Stimulated activated naive CD8-positive, alpha-beta T cell treated with anti-CD3 and anti-CD28 coated beads, Interleukin-15, Interleukin-2, amounts not matched to agents 100 U/mL and 50 U/mL, for 24 hours (primary cell): Measurements from ENCODE around the gene RIPK4.

Experiments used
- ATAC-seq: fragments of 150-1000 bp; cut with Tn5 transposase; one replicate; pipeline ENCODE4 v1.10.0; 2021
- DNase-seq: peaks from one replicate; pipeline ENCODE4 v3.0.0; 2021

The RIPK4 gene

DNA sequence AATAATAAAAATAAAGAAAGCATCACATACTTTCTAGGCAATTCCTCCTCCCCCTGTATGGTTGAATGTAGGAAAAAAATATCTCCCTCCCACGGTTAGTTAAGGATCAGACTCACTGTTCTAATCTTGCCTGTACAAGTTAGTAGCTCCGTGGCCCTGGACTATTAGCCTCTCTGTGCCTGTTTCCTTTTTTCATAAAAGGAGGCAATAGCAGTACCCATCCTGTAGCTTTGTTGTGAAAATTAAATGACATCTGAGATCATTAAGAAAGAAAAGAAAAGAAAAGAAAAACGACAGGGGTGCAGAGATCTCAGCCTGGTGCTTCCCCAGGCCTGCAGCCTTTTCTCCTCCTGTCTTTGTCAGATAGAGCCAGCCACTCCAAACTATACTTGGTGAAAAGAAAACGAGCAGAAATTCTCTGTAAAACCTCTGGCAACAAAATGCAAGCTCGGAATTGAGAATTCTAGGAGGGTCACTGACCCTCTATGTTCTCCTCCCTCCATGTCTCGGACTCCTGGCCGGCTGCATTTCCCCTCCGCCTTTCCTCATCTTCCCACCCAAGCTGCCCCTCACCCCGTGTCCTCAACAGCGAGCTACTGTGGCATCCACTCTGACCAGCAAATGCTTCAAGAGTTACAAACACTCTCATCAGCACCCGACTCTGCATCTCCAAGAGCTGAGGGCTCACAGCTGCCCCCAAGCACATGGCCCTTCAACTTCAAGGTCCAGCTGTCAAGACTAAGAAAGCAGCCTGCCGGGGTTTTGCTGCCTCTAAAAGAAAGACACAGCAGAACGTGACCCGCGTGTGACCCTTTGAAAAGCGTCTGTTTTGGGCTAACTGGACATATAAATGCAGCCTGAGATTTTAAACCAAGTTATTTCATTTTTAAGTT lies 13.6 kb downstream of the RIPK4 start:
- DNase-seq (no peak), ATAC-seq (no peak)

DNA sequence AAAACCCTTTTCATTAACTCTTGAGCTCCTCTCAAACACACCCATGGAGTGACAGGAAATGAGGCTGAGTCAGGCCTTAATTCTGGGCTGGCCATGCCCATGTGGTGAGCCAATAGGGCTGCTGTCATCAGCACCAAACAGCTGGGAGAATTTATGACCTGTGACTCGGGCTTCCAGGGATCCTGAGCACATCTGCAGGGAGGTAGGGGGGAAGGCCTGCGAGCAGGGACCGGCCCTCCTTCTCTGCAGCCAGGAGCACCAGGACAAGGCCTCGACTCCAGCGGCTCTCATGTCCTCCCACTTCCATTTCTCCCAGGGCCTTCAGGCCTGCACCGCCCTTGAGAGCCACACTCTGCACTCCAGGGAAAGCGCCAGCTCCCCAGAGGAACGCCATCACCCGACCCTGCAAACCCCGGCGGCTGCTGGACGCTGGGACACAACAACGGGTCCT lies 14.6 kb downstream of the RIPK4 start:
- no peak for ATAC-seq

DNA sequence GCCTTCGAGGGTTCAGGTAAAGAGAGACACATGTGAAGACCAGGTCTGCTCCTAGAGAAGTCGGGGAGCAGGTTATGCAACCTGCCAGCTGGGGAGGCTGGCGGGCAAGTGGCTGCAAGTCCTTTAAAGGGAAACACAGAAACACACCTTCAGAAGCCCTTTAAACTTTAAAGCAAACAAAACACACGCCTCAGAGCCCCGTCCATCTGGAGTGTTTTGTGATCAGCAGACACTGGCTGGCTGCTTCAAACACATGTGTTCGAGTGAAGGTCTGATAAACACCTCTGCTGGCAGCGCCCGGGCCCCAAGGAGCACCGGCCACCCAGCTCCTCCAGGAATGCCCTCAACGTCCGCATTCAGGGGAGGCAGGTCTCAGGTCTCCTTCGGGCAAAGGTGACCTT lies 15.2 kb downstream of the RIPK4 start:
- DNase-seq (no peak), ATAC-seq (no peak)

More for the DNA sequence above, 14.6 kb downstream of the RIPK4 start:
- DNase-seq, result no peak

DNA sequence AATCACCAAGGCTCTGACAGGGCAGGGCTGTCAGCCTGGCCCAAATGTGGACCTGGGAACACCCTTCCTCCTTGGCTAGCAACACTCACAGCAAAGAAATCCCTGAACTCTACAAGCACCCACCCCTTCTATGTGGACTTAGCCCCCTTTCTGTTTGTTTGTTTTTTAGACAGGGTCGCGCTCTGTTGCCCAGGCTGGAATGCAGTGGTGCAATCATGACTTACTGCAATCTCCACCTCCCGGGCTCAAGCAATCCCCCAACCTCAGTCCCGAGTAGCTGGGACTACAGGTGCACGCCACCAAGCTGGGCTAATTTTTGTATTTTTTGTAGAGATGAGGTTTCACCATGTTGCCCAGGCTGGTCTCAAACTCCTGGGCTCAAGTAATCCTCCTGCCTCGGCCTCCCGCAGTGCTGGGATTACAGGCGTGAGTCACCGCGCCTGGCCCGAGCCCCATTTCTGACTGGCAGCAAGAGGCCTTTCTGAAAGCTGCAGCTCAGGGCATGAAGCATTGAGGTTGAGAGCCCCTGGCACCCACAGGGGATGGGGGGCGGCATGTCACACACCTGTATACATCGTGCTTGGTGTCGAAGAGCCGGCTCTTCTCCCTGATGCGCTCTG lies 16.2 kb downstream of the RIPK4 start:
- DNase-seq (no peak), ATAC-seq (no peak)

DNA sequence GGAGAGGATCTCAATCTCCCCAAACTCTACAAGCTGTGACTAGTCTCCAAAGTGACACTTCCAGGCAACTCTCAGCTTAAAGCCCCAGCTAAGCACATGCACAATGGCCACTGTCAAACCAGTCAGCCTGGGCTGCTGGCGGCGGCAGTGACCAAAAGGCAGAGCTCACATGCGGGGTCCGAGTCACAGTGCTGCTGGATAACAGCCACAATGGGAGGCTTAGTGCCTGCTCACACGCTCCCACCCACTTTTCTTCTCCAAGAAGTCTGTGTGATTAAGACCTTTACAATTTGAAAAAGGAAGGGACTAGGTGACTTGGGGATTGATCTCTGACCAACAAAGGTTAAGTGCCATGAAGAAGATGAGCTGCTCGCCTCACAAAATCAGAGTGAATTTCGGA lies 16.8 kb downstream of the RIPK4 start:
- DNase-seq, result no peak
- ATAC-seq, result no peak

DNA sequence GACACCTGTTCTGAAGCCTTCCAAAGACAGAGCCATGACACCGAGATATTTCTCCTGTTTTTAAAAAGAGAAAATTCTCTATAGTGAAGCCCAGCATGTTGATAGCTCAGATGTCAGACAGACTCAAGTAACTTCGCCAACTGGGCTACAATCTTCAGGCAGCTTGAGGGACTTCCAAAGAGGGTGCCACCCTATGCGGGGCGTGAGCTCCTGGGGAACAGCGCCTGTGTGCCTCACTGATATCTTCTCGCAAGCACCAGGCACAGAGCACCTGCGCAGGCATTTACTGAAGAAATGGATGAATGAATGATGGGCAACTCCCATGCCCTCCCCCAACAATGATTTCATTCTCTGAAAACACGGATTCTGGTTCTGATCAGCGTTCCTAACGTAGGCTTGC lies 17.6 kb downstream of the RIPK4 start:
- ATAC-seq, result no peak
- no peak for DNase-seq

DNA sequence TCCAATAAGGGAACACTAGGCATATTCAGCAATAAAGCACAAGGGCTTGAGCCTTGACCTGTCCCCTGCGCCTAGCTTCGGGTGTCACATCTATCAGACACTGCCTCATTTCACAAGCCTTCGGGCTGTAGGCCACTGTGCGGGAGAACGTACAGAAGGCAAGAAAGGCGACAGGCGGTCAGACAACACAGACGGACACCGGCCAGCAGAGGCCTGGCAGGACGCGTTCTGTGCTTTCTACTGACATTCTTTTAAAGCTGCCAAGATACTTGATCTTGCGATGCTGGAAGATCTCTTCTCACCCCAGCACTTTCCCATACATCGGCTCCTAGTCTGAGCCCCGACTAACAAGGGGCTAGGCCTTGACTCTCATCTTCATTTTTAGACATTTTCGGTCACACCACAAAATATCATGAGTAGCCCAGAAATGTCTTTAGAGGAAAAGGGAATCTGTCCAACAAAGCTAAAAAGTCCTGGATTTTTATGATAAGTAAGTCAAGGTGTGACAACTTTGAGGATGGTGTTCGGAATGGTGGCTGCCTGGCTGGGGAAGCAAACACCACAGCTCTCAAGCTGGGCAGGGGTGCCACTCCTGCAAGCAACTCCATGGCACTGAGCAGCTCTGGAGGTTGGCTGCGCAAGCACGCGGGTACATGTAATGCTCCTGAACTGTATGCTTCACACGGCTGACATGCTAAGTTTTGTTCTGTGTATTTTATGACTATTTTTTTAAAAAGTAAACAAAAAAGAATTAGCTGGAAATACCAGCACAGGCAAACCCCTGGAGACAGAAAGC lies 18.7 kb downstream of the RIPK4 start:
- ATAC-seq, result no peak
- DNase-seq, result no peak

DNA sequence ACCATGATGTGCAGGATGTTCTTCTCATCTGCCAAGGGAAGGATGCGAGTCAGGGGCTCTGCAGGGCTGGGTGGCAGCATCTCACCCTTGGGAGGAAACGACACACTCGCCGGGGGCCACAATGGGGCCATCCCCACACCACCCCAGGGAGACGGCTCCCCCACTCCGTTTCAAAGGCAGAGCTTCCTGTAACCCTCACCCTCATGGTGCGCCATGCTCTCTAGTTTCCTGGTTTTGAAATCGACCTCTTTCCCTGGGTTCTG lies 20.2 kb downstream of the RIPK4 start:
- ATAC-seq (no peak), DNase-seq (no peak)

DNA sequence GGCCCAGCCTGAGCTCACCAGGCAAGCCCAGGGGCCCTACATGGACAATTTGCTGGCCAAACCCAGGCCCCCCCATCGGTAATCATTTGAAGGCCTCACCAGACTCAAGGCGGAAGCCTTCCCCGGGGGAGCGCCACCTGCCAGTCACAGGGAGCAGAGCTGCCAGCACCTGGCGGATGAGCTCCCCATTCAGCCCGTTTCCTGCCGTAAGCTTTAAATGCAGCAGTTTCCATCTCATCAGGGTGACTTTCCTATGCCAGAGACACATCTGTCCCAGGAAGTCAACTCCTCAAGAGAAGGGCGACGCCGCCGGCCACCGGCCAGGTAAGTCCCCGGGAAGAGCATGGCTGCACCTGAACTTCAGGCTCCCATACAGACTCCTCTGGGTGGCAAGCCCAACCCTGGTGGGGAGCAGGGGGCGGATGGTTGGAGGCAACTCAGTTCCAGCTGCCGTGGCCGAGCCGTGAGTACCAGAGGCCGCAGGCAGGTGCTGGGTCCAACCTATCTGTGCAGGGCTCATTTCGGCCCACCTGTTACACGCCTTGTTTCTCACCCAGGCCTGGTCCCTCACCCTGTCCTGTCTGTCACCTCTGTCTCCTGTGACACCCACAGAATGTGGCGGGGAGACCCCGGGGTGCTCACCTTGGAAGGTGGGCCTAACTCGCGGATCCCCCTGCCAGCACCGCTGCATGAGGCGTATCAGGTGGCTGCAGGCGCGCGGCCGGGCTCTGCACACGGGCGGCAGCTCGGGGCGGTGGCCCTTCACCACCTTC lies 20.7 kb downstream of the RIPK4 start:
- no peak for ATAC-seq
- DNase-seq, result no peak

DNA sequence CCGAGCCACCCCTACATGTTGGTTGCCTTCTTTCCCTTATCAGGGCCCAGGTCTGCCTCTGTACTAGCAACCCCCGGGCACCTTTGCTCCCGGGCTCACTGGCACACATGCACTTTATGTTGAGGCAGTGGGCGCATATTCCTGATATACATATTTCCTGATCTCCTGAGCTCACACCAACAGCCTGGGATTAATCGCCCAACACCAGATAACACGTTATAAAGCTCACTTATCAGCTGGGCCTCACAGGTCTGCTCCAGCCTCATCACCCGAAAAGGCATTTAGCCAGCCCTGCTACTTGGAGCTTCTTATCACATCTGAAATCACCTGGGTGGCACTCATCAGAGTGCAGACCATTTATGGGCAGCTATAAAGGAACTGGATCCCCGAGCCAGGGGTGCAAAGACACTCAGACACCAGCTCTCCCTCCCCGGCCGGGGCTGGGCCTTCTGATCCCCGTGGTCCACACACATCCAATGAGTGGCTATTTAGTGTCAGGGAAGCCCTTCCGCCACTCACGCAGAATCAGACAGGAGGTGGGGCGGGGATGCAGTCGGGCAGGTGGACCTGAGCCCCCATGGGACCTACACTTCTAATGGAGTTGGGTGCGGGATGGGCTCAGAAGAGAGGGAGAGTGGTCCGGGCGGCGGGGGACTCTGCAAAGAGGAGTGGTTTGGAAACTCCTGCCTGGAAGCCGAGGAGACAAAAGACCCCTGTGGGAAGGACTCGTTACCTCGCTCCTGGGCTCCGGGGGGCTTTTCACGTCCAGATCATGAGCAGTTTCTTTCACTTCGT lies 21.6 kb downstream of the RIPK4 start:
- no peak for DNase-seq
- no peak for ATAC-seq

DNA sequence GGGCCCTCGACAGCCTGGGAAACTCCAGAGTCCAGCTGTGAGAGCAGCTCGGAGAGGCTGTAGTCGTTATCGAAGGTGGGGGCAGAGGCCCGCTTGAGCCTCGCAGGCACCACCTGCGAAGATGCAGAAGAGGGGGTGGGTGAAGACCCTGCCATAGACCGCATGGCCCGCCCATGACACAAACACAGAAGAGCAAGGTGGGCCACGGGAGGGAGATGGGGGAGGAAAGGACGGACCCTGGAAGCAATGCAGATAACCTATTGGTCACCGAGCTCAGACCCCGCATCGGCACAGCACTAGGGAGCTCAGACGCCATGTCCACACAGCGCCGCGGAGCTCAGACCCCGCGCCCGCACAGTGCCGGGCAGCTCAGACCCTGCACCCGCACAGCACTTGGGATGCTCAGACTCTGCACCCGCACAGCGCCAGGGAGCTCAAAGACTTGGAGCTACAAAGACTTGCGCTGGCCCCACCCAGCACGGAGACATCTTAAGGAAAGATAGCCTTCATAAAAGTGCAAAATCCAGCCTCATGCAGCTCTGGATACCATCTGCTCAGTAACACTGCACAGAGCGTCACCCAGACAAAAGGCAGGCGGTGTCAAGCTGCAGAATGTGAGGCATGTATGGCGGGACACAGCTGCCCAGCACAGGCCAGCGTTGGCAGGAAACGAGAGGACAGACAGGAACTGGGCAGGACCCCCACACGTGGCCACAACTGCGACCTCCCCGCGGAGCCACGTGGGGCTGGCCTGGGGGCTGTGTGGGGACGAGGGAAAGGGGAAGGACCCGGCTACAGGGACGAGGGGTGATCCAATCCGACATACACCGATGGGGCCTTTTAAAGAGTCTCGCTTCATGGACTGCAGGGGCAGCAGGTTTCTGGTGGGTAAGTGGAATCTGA lies 22.6 kb downstream of the RIPK4 start:
- DNase-seq (no peak), ATAC-seq (no peak)

DNA sequence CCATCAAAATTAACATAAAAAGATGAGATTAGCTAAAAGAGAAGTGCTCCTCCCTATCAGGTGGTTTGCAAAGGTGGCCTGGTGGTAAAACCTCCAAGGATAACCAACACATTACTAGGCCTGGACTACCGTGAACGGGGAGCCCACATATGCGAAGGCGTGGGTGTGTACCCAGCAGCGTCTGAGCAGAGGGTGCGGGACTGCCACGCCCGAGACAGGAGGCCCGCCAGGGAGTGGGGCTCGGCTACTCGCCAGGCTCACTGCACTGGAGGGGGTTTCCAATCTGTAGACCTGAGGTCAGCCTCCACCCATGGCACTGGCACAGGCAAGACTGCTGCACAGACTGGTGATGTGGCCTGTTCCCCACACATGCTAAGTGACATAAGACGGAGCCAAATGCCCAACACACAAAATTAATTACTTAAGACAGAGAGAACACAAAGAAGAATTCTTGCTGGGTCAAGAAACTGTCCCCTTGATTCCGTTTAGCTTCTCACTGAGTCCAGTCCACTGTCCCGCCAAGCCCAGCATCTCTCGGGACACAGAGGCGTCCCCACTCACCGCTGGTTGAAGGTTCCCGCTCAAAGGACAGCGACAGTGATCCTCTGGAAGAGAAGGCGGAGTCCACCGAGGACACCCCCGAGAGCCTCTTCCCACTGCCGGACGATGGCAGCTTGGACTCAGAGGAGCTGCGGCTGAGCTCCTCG lies 23.4 kb downstream of the RIPK4 start:
- DNase-seq (no peak), ATAC-seq (no peak)

DNA sequence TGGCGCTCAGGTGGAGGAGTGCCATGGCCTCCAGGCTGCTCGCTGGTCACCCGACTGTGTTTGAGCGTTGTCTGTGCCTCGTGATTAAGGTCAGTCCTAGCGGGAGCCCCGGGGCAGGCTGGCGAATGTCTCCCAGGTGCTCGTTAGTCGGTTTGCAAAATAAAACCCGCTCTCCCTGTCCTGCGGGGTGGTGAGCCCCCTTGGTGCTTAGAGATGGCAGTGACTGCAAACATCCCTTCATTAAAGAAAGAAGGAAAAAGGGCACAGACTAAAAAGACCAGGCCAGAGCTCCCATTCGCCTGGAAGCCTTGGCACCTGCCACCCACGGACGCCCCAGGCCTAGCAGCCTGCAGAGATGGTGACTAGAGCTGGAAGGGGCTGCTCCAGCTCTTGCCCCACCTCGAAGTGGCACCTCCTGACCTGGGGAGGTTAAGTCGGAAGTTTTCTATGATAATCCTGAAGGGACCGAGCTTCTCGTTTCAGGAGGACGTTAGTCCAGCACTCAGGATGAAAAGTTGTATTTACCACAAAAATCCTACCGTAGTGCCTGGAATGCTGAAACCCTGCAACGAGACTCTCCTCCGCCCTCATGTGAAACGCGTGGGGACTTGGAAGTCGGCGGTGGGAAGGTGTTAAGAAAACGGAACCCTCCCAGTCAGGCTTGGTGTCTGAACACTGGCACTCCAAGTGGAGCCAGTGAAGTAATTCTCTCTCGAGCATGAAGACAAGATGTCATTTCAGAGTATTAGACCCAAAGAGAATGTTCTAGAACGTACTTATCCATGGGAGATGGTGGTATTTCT lies 24.6 kb downstream of the RIPK4 start:
- DNase-seq, result no peak
- no peak for ATAC-seq

DNA sequence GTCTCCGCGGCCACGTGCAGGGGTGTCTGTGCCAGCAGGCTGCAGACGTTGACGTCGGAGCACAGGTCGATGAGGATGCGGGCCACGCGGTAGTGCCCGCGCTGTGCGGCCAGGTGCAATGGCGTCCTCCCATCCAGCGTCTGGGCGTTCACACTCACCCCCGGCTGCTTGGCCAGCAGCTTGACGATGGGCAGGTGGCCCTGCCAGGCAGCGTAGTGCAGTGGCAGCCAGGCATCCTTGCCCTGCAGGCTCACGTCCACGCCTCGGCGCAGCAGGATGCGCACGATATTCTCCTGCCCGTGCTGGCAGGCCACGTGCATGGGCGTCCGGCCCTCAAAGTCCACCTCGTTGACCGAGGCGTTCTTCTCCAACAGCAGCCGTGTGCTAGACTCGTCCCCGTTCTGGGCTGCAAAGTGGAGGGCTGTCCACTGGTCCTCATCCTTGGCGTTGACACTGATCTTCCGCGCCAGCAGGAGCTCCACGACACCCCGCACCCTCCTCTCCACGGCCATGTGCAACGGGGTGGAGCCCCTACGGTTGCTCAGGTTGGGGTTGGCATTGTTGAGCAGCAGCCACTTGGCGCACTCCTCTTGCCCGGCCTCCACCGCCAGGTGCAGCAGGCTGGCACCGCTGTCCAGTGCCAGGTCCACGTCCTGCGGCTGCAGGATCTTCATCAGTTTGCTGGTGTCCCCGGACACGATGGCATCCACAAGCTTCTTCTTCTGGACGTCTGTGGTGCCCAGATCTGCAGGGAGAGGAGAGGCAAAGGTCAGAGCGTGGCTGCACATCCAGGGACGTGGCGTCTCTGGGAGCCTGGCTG lies 25.4 kb downstream of the RIPK4 start:
- ATAC-seq, result no peak
- DNase-seq, result no peak

DNA sequence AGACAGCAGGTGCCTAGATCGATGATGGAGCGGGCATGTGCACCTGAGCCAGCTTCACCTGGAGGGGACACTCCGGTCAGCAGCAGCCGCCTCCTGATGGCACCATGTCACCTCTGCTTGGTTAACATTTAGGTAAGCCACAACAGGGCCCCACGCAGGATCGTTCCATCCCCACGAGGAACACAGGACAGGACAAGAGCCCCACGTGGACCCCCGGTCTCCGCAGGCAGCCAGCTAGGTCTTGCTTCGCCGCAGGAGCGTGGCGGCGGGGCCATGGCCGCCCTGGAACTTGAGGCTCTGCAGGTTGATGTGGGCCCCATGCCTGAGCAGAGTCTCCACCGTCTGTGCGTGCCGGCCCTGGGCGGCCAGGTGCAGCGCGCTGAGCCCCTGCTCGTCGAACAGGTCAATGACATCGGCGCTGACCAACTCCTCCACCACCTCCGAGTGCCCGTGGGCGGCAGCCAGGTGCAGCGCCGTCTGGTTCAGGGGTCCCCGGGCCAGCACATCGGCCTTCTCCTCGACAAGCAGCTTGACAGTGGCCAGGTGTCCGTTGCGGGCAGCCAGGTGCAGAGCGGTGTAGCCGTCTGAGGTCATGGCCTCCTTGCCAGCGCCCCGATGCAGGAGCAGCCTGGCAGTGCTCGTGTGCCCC lies 26.1 kb downstream of the RIPK4 start:
- no peak for DNase-seq
- no peak for ATAC-seq

DNA sequence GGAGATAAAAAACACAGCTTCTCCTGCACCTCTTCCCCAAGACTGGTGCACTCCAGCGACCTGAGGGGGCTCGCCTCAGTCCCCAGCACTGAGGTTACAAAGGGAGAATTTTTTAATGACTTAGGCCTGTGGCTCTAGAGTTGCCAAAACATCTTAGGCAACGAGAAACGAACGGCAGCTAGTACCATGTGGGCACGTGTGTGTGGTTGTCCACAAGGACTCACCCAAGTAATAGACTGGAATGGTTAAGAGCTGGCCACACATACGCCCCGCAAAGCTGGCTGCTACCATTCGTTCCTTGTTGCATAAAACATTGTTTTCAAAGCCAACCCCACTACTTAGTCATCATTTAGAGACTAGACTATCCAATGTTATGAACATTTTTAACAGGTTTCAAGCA lies 26.9 kb downstream of the RIPK4 start:
- ATAC-seq (no peak), DNase-seq (no peak)

DNA sequence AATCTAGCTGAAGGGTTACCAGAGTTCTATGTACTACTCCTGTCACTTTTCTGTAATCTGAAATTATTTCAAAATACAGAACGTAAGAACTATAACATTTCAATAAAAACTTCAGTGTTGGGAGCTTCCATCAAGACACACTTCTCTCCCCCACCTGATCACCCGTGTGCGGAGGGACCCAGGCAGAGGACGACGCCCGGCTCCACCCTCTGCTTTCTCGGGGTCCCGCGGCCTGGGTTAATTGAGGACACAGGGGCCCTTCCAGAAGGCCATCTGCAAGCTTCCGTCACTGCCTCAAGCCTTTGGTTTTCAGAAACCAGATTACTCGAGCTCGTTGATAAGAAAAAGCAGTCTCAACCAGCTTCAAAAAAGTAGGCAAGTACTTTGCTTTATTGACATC lies 27.8 kb downstream of the RIPK4 start:
- no peak for DNase-seq
- no peak for ATAC-seq
